ENCODE results near the gene CRTAC1. TPM values are rescaled to one million over a fixed set of nuclear protein-coding genes. Genes with fewer than 3 reads are reported as not detected.

Gene CRTAC1
- total RNA-seq, 1 experiment from 2014 or later, result 1.2 TPM

DNA sequence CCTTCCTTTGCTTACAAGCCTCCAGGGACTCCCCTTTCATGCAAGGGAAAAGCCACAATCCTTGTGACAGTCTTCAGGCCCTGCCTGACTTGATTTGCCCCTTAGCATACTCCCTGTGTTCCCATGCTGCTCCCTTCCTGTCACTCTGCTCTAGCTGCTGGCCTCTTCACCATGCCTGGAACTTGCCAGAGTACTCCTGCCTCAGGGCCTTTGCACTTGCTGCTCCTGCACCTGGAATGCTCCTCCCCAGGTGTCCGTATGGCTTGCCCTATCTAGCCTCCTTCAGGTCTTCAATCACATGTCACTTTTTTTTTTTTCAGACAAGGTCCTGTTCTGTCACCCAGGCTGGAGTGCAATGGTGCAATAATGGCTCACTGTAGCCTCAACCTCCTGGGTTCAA is 203.5 kb downstream of the CRTAC1 start:
- ChIA-PET CTCF (interaction anchor here (1.5 to 5.1 kb wide), 4 partner anchors 9 to 201 kb away, joined by 4 to 20 read pairs (median 6); no protein-coding TSS in a partner anchor), POLR2A (no interaction called here)

GRCh38 chr10:97825020-97825760 is 205.2 kb downstream of the CRTAC1 start:
- no peak overlapping the region for H3K27ac Mint-ChIP-seq
- ChIA-PET POLR2A (no interaction called here), CTCF (interaction anchor here (0.9 to 5.1 kb wide), 4 partner anchors 33 to 203 kb away, joined by 3 to 20 read pairs (median 4); no protein-coding TSS in a partner anchor)
- TF ChIP-seq PREB (CRISPR knock-in tag; IDR thresholded peaks at IDR 0.05; ENCODE audit: borderline replicate concordance), result no peak
- TF ChIP-seq, protein P1, sequence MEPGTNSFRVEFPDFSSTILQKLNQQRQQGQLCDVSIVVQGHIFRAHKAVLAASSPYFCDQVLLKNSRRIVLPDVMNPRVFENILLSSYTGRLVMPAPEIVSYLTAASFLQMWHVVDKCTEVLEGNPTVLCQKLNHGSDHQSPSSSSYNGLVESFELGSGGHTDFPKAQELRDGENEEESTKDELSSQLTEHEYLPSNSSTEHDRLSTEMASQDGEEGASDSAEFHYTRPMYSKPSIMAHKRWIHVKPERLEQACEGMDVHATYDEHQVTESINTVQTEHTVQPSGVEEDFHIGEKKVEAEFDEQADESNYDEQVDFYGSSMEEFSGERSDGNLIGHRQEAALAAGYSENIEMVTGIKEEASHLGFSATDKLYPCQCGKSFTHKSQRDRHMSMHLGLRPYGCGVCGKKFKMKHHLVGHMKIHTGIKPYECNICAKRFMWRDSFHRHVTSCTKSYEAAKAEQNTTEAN (CRISPR knock-in tag; IDR thresholded peaks at IDR 0.05), result no peak
- no peak for TF ChIP-seq NFATC4 (CRISPR knock-in tag; IDR thresholded peaks at IDR 0.05)
- no peak for TF ChIP-seq ESRRA (CRISPR knock-in tag; IDR thresholded peaks at IDR 0.05; ENCODE audit: borderline replicate concordance)
- TF ChIP-seq GTF2I (CRISPR knock-in tag; conservative IDR thresholded peaks at IDR 0.05), result no peak
- no peak for TF ChIP-seq ZNF263 (CRISPR knock-in tag; IDR thresholded peaks at IDR 0.05; ENCODE audit: low read depth)
- TF ChIP-seq ZNF423 (CRISPR knock-in tag; IDR thresholded peaks at IDR 0.05), result no peak
- TF ChIP-seq ATF1 (CRISPR knock-in tag; IDR thresholded peaks at IDR 0.05), result no peak
- TF ChIP-seq OVOL2 (CRISPR knock-in tag; IDR thresholded peaks at IDR 0.05; ENCODE audit: borderline replicate concordance), result no peak
- no peaks in the 10 kb centered on the region for H3K36me3 Mint-ChIP-seq
- H3K4me1 Mint-ChIP-seq, result peaks cover 13% of the 10 kb centered on the region
- H3K27me3 Mint-ChIP-seq (ENCODE audit: low read depth), result no peaks in the 10 kb centered on the region; the same call in 1 of the 2 replicates
- H3K4me3 Mint-ChIP-seq, result no peak overlapping the region
- H3K9me3 Mint-ChIP-seq, result no peaks in the 10 kb centered on the region
- DNase-seq (ENCODE audit: low spot score) (no peak), ATAC-seq (no peak)

More for the DNA sequence above, 203.5 kb downstream of the CRTAC1 start:
- no peak for DNase-seq (ENCODE audit: low spot score)
- Mint-ChIP-seq H3K27ac (no peak overlapping the region), H3K27me3 (ENCODE audit: low read depth) (no peaks in the 10 kb centered on the region; the same call in 1 of the 2 replicates), H3K9me3 (no peaks in the 10 kb centered on the region), H3K4me3 (no peak overlapping the region), H3K36me3 (no peaks in the 10 kb centered on the region), H3K4me1 (peaks cover 8% of the 10 kb centered on the region; the same call in 1 of the 2 replicates)
- ATAC-seq, result no peak
- TF ChIP-seq GABPB1 (CRISPR knock-in tag; IDR thresholded peaks at IDR 0.05) (no peak), ZNF317 (CRISPR knock-in tag; IDR thresholded peaks at IDR 0.05; ENCODE audit: borderline replicate concordance, low read depth) (no peak), NFYB (CRISPR knock-in tag; conservative IDR thresholded peaks at IDR 0.05; ENCODE audit: low read depth) (no peak), IRF1 (CRISPR knock-in tag; IDR thresholded peaks at IDR 0.05) (no peak), TEAD1 (CRISPR knock-in tag; IDR thresholded peaks at IDR 0.05) (no peak), MLX (CRISPR knock-in tag; IDR thresholded peaks at IDR 0.05) (no peak)

GRCh38 chr10:97823734-97824133 is 206.7 kb downstream of the CRTAC1 start:
- POLR2A ChIA-PET, result no interaction called here
- no peak for DNase-seq (ENCODE audit: low spot score)
- CTCF ChIA-PET, result interaction anchor here (2.0 to 5.1 kb wide), 2 partner anchors 32 to 204 kb away, joined by 4 to 20 read pairs; no protein-coding TSS in a partner anchor
- Mint-ChIP-seq H3K9me3 (no peaks in the 10 kb centered on the region), H3K4me1 (peaks cover 9% of the 10 kb centered on the region), H3K36me3 (no peaks in the 10 kb centered on the region), H3K27me3 (ENCODE audit: low read depth) (no peaks in the 10 kb centered on the region; the same call in 1 of the 2 replicates), H3K27ac (no peak overlapping the region), H3K4me3 (no peak overlapping the region)
- no peak for ATAC-seq
- TF ChIP-seq TEAD4 (CRISPR knock-in tag; IDR thresholded peaks at IDR 0.05), result no peak
- TF ChIP-seq ATF2 (CRISPR knock-in tag; IDR thresholded peaks at IDR 0.05; ENCODE audit: borderline replicate concordance, low read depth), result no peak
- no peak for TF ChIP-seq JUN (CRISPR knock-in tag; IDR thresholded peaks at IDR 0.05)
- no peak for TF ChIP-seq SOX15 (CRISPR knock-in tag; IDR thresholded peaks at IDR 0.05)
- no peak for TF ChIP-seq PRRX2 (CRISPR knock-in tag; IDR thresholded peaks at IDR 0.05)
- TF ChIP-seq HMGA2 (CRISPR knock-in tag; IDR thresholded peaks at IDR 0.05), result no peak
- TF ChIP-seq ETV6 (CRISPR knock-in tag; IDR thresholded peaks at IDR 0.05), result no peak
- TF ChIP-seq NR2C2 (CRISPR knock-in tag; IDR thresholded peaks at IDR 0.05), result no peak
- TF ChIP-seq NR1H2 (CRISPR knock-in tag; IDR thresholded peaks at IDR 0.05), result no peak

Measured in WTC11 (cell line).